ENCODE results near the gene TAPT1.

GRCh38 chr4:16136827-16137226 is 89.4 kb downstream of the TAPT1 start:
- TF ChIP-seq CTCF (IDR thresholded peaks at IDR 0.05) (no peak), EP300 (IDR thresholded peaks at IDR 0.05) (no peak), POLR2A (IDR thresholded peaks at IDR 0.05) (no peak)

All from upper lobe of left lung (tissue), 4 donors.